ENCODE data around the gene DACT2. TPM values are rescaled to one million over a fixed set of nuclear protein-coding genes. Genes with fewer than 3 reads are reported as not detected.

The DACT2 gene
- total RNA-seq, 1 experiment from 2014 or later = 3.3 TPM

GRCh38 chr6:168278904-168279303 is 40.7 kb downstream of the DACT2 start:
- Histone ChIP-seq H3K27me3 (ENCODE audit: control insufficient read depth, insufficient read depth, low read length) (peaks cover 3% of the 10 kb centered on the region; the same call in 1 of the 2 replicates), H3K4me1 (ENCODE audit: control insufficient read depth, insufficient read depth, low read length) (no peaks in the 10 kb centered on the region), H3K4me3 (ENCODE audit: low read depth in 2 of 2, low read length in 2 of 2) (no peak overlapping the region), H3K27ac (ENCODE audit: low read length) (no peak overlapping the region), H3K9me3 (ENCODE audit: control insufficient read depth, insufficient read depth, low read depth, low read length) (no peaks in the 10 kb centered on the region), H3K36me3 (ENCODE audit: control insufficient read depth, insufficient read depth, low read length) (no peaks in the 10 kb centered on the region)
- no TSS peak for BruUV-seq (replicated peaks)
- no peak for DNase-seq (ENCODE audit: low read depth, low spot score)
- CTCF ChIA-PET = interaction anchor here (0.6 kb wide), 1 partner anchor 1006 kb away, joined by 3 read pairs; no protein-coding TSS in a partner anchor
- POLR2A ChIA-PET = no interaction called here
- intact Hi-C loops (cut with micrococcal nuclease; ENCODE audit: unreplicated experiment) (no loop called here), in situ Hi-C loops (cut with HindIII; ENCODE audit: low pct_unique_long_range_greater_than_20kb, low sequenced_read_pairs) (no loop called here)
- no peak for TF ChIP-seq SIN3A (IDR thresholded peaks at IDR 0.05; ENCODE audit: borderline replicate concordance, insufficient read depth, low read depth, low read length)
- no peak for TF ChIP-seq POLR2AphosphoS5 (IDR thresholded peaks at IDR 0.05; ENCODE audit: low read depth, low read length)
- TF ChIP-seq TCF7L2 (IDR thresholded peaks at IDR 0.05; ENCODE audit: low read depth, low read length) = no peak
- TF ChIP-seq, protein P1, sequence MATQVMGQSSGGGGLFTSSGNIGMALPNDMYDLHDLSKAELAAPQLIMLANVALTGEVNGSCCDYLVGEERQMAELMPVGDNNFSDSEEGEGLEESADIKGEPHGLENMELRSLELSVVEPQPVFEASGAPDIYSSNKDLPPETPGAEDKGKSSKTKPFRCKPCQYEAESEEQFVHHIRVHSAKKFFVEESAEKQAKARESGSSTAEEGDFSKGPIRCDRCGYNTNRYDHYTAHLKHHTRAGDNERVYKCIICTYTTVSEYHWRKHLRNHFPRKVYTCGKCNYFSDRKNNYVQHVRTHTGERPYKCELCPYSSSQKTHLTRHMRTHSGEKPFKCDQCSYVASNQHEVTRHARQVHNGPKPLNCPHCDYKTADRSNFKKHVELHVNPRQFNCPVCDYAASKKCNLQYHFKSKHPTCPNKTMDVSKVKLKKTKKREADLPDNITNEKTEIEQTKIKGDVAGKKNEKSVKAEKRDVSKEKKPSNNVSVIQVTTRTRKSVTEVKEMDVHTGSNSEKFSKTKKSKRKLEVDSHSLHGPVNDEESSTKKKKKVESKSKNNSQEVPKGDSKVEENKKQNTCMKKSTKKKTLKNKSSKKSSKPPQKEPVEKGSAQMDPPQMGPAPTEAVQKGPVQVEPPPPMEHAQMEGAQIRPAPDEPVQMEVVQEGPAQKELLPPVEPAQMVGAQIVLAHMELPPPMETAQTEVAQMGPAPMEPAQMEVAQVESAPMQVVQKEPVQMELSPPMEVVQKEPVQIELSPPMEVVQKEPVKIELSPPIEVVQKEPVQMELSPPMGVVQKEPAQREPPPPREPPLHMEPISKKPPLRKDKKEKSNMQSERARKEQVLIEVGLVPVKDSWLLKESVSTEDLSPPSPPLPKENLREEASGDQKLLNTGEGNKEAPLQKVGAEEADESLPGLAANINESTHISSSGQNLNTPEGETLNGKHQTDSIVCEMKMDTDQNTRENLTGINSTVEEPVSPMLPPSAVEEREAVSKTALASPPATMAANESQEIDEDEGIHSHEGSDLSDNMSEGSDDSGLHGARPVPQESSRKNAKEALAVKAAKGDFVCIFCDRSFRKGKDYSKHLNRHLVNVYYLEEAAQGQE (IDR thresholded peaks at IDR 0.05; ENCODE audit: insufficient read depth in 1 of 2, low read depth in 2 of 2, low read length in 1 of 2) = no peak
- TF ChIP-seq, protein P2, sequence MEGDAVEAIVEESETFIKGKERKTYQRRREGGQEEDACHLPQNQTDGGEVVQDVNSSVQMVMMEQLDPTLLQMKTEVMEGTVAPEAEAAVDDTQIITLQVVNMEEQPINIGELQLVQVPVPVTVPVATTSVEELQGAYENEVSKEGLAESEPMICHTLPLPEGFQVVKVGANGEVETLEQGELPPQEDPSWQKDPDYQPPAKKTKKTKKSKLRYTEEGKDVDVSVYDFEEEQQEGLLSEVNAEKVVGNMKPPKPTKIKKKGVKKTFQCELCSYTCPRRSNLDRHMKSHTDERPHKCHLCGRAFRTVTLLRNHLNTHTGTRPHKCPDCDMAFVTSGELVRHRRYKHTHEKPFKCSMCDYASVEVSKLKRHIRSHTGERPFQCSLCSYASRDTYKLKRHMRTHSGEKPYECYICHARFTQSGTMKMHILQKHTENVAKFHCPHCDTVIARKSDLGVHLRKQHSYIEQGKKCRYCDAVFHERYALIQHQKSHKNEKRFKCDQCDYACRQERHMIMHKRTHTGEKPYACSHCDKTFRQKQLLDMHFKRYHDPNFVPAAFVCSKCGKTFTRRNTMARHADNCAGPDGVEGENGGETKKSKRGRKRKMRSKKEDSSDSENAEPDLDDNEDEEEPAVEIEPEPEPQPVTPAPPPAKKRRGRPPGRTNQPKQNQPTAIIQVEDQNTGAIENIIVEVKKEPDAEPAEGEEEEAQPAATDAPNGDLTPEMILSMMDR (IDR thresholded peaks at IDR 0.05) = no peak
- ATAC-seq = no peak

- Histone ChIP-seq H3K4me3 (ENCODE audit: low read depth in 2 of 2, low read length in 2 of 2) (no peak overlapping the region), H3K36me3 (ENCODE audit: control insufficient read depth, insufficient read depth, low read length) (no peaks in the 10 kb centered on the region), H3K27me3 (ENCODE audit: control insufficient read depth, insufficient read depth, low read length) (peaks cover 3% of the 10 kb centered on the region; the same call in 1 of the 2 replicates), H3K27ac (ENCODE audit: low read length) (no peak overlapping the region), H3K4me1 (ENCODE audit: control insufficient read depth, insufficient read depth, low read length) (no peaks in the 10 kb centered on the region), H3K9me3 (ENCODE audit: control insufficient read depth, insufficient read depth, low read depth, low read length) (no peaks in the 10 kb centered on the region)
- ATAC-seq (no peak), DNase-seq (ENCODE audit: low read depth, low spot score) (no peak)
- CTCF ChIA-PET = no interaction called here
- BruUV-seq (replicated peaks) = no TSS peak
- POLR2A ChIA-PET = no interaction called here
- intact Hi-C loops (cut with micrococcal nuclease; ENCODE audit: unreplicated experiment) = no loop called here
- TF ChIP-seq SIN3A (IDR thresholded peaks at IDR 0.05; ENCODE audit: borderline replicate concordance, insufficient read depth, low read depth, low read length) (no peak), POLR2AphosphoS5 (IDR thresholded peaks at IDR 0.05; ENCODE audit: low read depth, low read length) (no peak), TCF7L2 (IDR thresholded peaks at IDR 0.05; ENCODE audit: low read depth, low read length) (no peak)
- TF ChIP-seq, protein P2 (IDR thresholded peaks at IDR 0.05) = no peak
- TF ChIP-seq, protein P1 (IDR thresholded peaks at IDR 0.05; ENCODE audit: insufficient read depth in 1 of 2, low read depth in 2 of 2, low read length in 1 of 2) = no peak
- in situ Hi-C loops (cut with HindIII; ENCODE audit: low pct_unique_long_range_greater_than_20kb, low sequenced_read_pairs) = no loop called here
Measured at GRCh38 chr6:168277274-168277669, 42.3 kb downstream of the DACT2 start.

All from Panc1 (cell line).